Right renal cortex interstitium (tissue), 3 donors: ENCODE results near the gene MSMB. TPM values are rescaled to one million over a fixed set of nuclear protein-coding genes. Genes with fewer than 3 reads are reported as not detected.
A peak's percentile ranks its signal among the peaks of the same experiment; 100 is the strongest.
"Not testable (repeated sequence)": the region's sequence is repeated elsewhere in the genome, so short reads cannot be mapped to it uniquely, and the experiment has no call there.

Experiments used
- DNase-seq, 3 donors: peaks; one replicate each; pipeline ENCODE4 v3.0.0-alpha.2; 2013; ENCODE audit warnings: low read depth in 3 of 3, low spot score in 2 of 3
- polyA plus RNA-seq, 3 donors: library from polyadenylated mRNA; unstranded; fragments of 120-200 nt; gene quantifications; one replicate each; pipeline ENCODE4 v1.2.1, GENCODE V29; 2013; ENCODE audit not compliant: insufficient read length in 3 of 3

Gene MSMB
- polyA plus RNA-seq, 3 donors, result not detected

GRCh38 chr10:46070749-46071148, 24.7 kb upstream of the MSMB start:
- DNase-seq, result no peak

- no peak for DNase-seq
Measured at GRCh38 chr10:46069771-46070463, 23.8 kb upstream of the MSMB start.

- DNase-seq, result no peak
Measured at GRCh38 chr10:46068905-46069304, 22.8 kb upstream of the MSMB start.

GRCh38 chr10:46068117-46068516, 22.0 kb upstream of the MSMB start:
- no peak for DNase-seq

GRCh38 chr10:46064269-46064817, 18.3 kb upstream of the MSMB start:
- DNase-seq, result no peak

GRCh38 chr10:46062723-46063428, 16.8 kb upstream of the MSMB start:
- DNase-seq, result no peak

- no peak for DNase-seq
Measured at GRCh38 chr10:46060706-46061105, 14.6 kb upstream of the MSMB start.

- DNase-seq, result not testable (repeated sequence)
Measured at GRCh38 chr10:46057927-46058326, 11.9 kb upstream of the MSMB start.

- no peak for DNase-seq
Measured at GRCh38 chr10:46057038-46057437, 11.0 kb upstream of the MSMB start.

GRCh38 chr10:46055771-46056170, 9.7 kb upstream of the MSMB start:
- DNase-seq, result no peak

- DNase-seq, result no peak
Measured at GRCh38 chr10:46053534-46054434, 7.7 kb upstream of the MSMB start.

GRCh38 chr10:46052791-46053375, 6.8 kb upstream of the MSMB start:
- no peak for DNase-seq

GRCh38 chr10:46052057-46052790, 6.2 kb upstream of the MSMB start:
- DNase-seq, result no peak

GRCh38 chr10:46050941-46051623, 5.0 kb upstream of the MSMB start:
- DNase-seq, result no peak

- not testable (repeated sequence) for DNase-seq
Measured at GRCh38 chr10:46049497-46049831, 3.4 kb upstream of the MSMB start.

- no peak for DNase-seq
Measured at GRCh38 chr10:46048152-46048551, 2.1 kb upstream of the MSMB start.

GRCh38 chr10:46042527-46042926, 3.5 kb downstream of the MSMB start:
- DNase-seq, result no peak

- no peak for DNase-seq
Measured at GRCh38 chr10:46040004-46040403, 6.1 kb downstream of the MSMB start.

- DNase-seq, result peak in 1 of 3 donors; percentile 56
Measured at GRCh38 chr10:46037107-46037825, 8.8 kb downstream of the MSMB start.
